GM12878 (cell line): ENCODE results near the gene RHBDD3. TPM values are rescaled to one million over a fixed set of nuclear protein-coding genes. Genes with fewer than 3 reads are reported as not detected.

Experiments used
- ATAC-seq: fragments of 200-7000 bp; cut with Tn5 transposase; 3 replicates; pipeline ENCODE4 v1.9.1; 2020; ENCODE audit warnings: mild to moderate bottlenecking, moderate library complexity
- BruUV-seq: library from RNA; stranded (reverse); fragments of 400-500 nt; replicated peaks from 2 replicates; lab custom pipeline; 2021; lab: Mats Ljungman, UMichigan
- CTCF ChIA-PET: fragments of 300-600 bp; sonication (Branson Sonifier 250); formaldehyde crosslinking; extraction: SDS; loops from one replicate; lab custom pipeline; 2021; ENCODE audit warnings: inconsistent platforms; lab: Yijun Ruan, JAX
- POLR2A ChIA-PET: fragments of 350-600 bp; formaldehyde crosslinking; extraction: SDS; loops from one replicate; lab custom pipeline; 2021; ENCODE audit warnings: inconsistent platforms; lab: Charles Lee
- RAD21 ChIA-PET: fragments of 300-600 bp; sonication (Branson Sonifier 250); formaldehyde crosslinking; loops from one replicate; lab custom pipeline; 2023; ENCODE audit warnings: antibody characterized with exemption; ENCODE audit not compliant: unreplicated experiment; lab: Charles Lee
- SMC1A ChIA-PET: fragments of 300-600 bp; sonication (Branson Sonifier 250); formaldehyde crosslinking; loops from one replicate; lab custom pipeline; 2023; ENCODE audit not compliant: unreplicated experiment, uncharacterized antibody; lab: Charles Lee
- DNase-seq: peaks from one replicate; pipeline ENCODE4 v3.0.0-alpha.2; 2011; ENCODE audit warnings: low read depth, low spot score
- FAIRE-seq: peaks from 3 replicates; lab custom pipeline; 2011; peaks lifted over from hg19 to GRCh38; lab: Jason Lieb, UNC
- H2AFZ ChIP-seq: 2 replicates; pipeline ENCODE4 v1.6.0; 2011; ENCODE audit warnings: low read depth, low read length, control low read depth; ENCODE audit not compliant: control insufficient read depth
- H3K27ac ChIP-seq: 2 replicates; pipeline ENCODE4 v1.5.1; 2011; ENCODE audit warnings: control low read depth; ENCODE audit not compliant: control insufficient read depth, insufficient read depth
- H3K27me3 ChIP-seq, 2 experiments: replicated peaks in 1 of 2; 2 replicates each; pipeline versions ENCODE4 v1.6.0 to v1.6.1; 2011; ENCODE audit warnings: low read length in 1 of 2; ENCODE audit not compliant: control insufficient read depth in 2 of 2, insufficient read depth in 2 of 2
- H3K36me3 ChIP-seq, 2 experiments: 2 replicates each; pipeline ENCODE4 v1.5.1; 2011; ENCODE audit warnings: low read length in 1 of 2; ENCODE audit not compliant: control insufficient read depth in 2 of 2, insufficient read depth in 2 of 2
- H3K4me1 ChIP-seq: 2 replicates; pipeline ENCODE4 v1.6.1; 2011; ENCODE audit warnings: mild to moderate bottlenecking, low read length, moderate library complexity, mixed read lengths; ENCODE audit not compliant: control insufficient read depth, insufficient read depth
- H3K4me2 ChIP-seq: 2 replicates; pipeline ENCODE4 v1.6.0; 2011; ENCODE audit warnings: control low read depth; ENCODE audit not compliant: control insufficient read depth, insufficient read depth
- H3K4me3 ChIP-seq: fragments of 200-600 bp; sonication (generic); 2 replicates; pipeline ENCODE4 v1.5.1; 2016
- H3K79me2 ChIP-seq: 2 replicates; pipeline ENCODE4 v1.6.0; 2011; ENCODE audit warnings: low read length; ENCODE audit not compliant: control insufficient read depth, insufficient read depth
- H3K9ac ChIP-seq: 2 replicates; pipeline ENCODE4 v1.8.0; 2011; ENCODE audit warnings: low read length, control low read depth, mixed read lengths; ENCODE audit not compliant: control insufficient read depth, insufficient read depth
- H3K9me3 ChIP-seq: replicated peaks from 3 replicates; pipeline ENCODE4 v1.5.1; 2011; ENCODE audit warnings: mild to moderate bottlenecking, low read length; ENCODE audit not compliant: control insufficient read depth, insufficient read depth
- H4K20me1 ChIP-seq: 2 replicates; pipeline ENCODE4 v1.6.0; 2011; ENCODE audit not compliant: control insufficient read depth, insufficient read depth
- MEF2B ChIP-seq: fragments of 450-650 bp; IDR thresholded peaks from 2 replicates; pipeline ENCODE4 v1.6.1; 2018; ENCODE audit warnings: mild to moderate bottlenecking, moderate library complexity; ENCODE audit not compliant: partially characterized antibody, poor library complexity, severe bottlenecking
- NBN ChIP-seq: fragments of 450-650 bp; IDR thresholded peaks from 2 replicates; pipeline ENCODE4 v1.6.1; 2016
- NR2F1 ChIP-seq: fragments of 450-650 bp; conservative IDR thresholded peaks from 2 replicates; pipeline ENCODE4 v1.6.1; 2017; ENCODE audit warnings: mild to moderate bottlenecking
- RCOR1 ChIP-seq: conservative IDR thresholded peaks from 2 replicates; pipeline ENCODE4 v1.6.1; 2012; ENCODE audit warnings: low read depth, low read length, improper control_type of control experiment
- RUNX3 ChIP-seq: IDR thresholded peaks from 2 replicates; pipeline ENCODE4 v1.6.1; 2012; ENCODE audit warnings: low read length, inconsistent platforms
- SIX5 ChIP-seq: IDR thresholded peaks from 2 replicates; pipeline ENCODE4 v1.6.1; 2011; ENCODE audit warnings: mild to moderate bottlenecking, low read depth, low read length, moderate library complexity; ENCODE audit not compliant: severe bottlenecking
- TARDBP ChIP-seq: IDR thresholded peaks from 2 replicates; pipeline ENCODE4 v1.6.1; 2016; ENCODE audit warnings: borderline replicate concordance
- WRNIP1 ChIP-seq: IDR thresholded peaks from 2 replicates; pipeline ENCODE4 v1.6.1; 2011; ENCODE audit warnings: low read depth, low read length, improper control_type of control experiment, borderline replicate concordance
- ZNF622 ChIP-seq: fragments of 450-650 bp; IDR thresholded peaks from 2 replicates; pipeline ENCODE4 v1.6.1; 2017; ENCODE audit warnings: mild to moderate bottlenecking, inconsistent platforms
- ZSCAN29 ChIP-seq: fragments of 450-650 bp; IDR thresholded peaks from 2 replicates; pipeline ENCODE4 v1.6.1; 2017; ENCODE audit warnings: mild to moderate bottlenecking, moderate library complexity
- WGBS: methylation state at CpG from one replicate; pipeline ENCODE4 v1.1.6; 2016; ENCODE audit warnings: low lambda C conversion rate; ENCODE audit not compliant: insufficient replicate concordance, insufficient coverage; ENCODE audit errors: missing lambda C conversion rate; 5-methylcytosine and 5-hydroxymethylcytosine counted together
- in situ Hi-C: fragments of 300-500 bp; cut with MboI; formaldehyde crosslinking; loops from 9 replicates; pipeline ENCODE4 v1.14.3; 2018; ENCODE audit warnings: mixed read lengths
- intact Hi-C: fragments of 100-400 bp; cut with micrococcal nuclease; formaldehyde crosslinking; loops from one replicate; pipeline ENCODE4 v1.14.2; 2022; ENCODE audit not compliant: unreplicated experiment
- polyA plus RNA-seq, 11 experiments: library from polyadenylated mRNA; depleted of rRNA in 4 of 11; unstranded in 6 of 11; stranded (reverse) in 5 of 11; fragments of >200 nt; fragmentation: Nextera tagmentation in 4 of 11; fragmentation: Illumina TruSeq in 1 of 11; extraction: Ambion mirVana in 4 of 11; extraction: Trizol in 1 of 11; gene quantifications; 1 replicate in 1 of 11; 2 replicates in 10 of 11; pipeline versions ENCODE4 v1.2.1 to v1.2.3, GENCODE V29; 2011 to 2016; ENCODE audit warnings: inconsistent platforms in 2 of 11, missing spikeins in 2 of 11, low read depth in 1 of 11
- total RNA-seq, 4 experiments: library from RNA; depleted of rRNA in 3 of 4; stranded (reverse); fragments of >200 nt in 3 of 4; fragmentation: Illumina TruSeq in 1 of 4; extraction: Trizol in 1 of 4; gene quantifications; 2 replicates each; pipeline versions ENCODE4 v1.2.1 to v1.2.3, GENCODE V29; 2013 to 2021
- TF ChIP-seq, protein P1 (sequence below): fragments of 450-650 bp; conservative IDR thresholded peaks from 2 replicates; pipeline ENCODE4 v1.6.1; 2017; ENCODE audit warnings: mild to moderate bottlenecking, moderate library complexity
- TF ChIP-seq, protein P2 (sequence below): IDR thresholded peaks from 2 replicates; pipeline ENCODE4 v1.6.1; 2011; ENCODE audit warnings: low read depth, low read length, improper control_type of control experiment, borderline replicate concordance

Gene RHBDD3
- total and polyA plus RNA-seq, 10 of the 15 experiments (the other 5 are each of a cell fraction or from before 2014, with no cell fraction given), result 0.27 to 41.2 (median 20.1) TPM

- no peak overlapping the region for H3K9ac ChIP-seq
- H3K27ac ChIP-seq, result no peak overlapping the region
- ATAC-seq, result no peak
- intact Hi-C loops, result no loop called here
- peaks cover 5% of the 10 kb centered on the region for H4K20me1 ChIP-seq
- in situ Hi-C loops, result no loop called here
- POLR2A ChIA-PET, result no interaction called here
- SMC1A ChIA-PET, result interaction anchor here (0.9 kb wide), 1 partner anchor 12 kb away, joined by 4 read pairs; no protein-coding TSS in a partner anchor
- no peak for TF ChIP-seq WRNIP1
- TF ChIP-seq RCOR1, result no peak
- no peak for TF ChIP-seq NBN
- TF ChIP-seq NR2F1, result no peak
- TF ChIP-seq RUNX3, result no peak
- TF ChIP-seq ZNF622, result no peak
- no peak for TF ChIP-seq ZSCAN29
- TF ChIP-seq SIX5, result no peak
- TF ChIP-seq MEF2B, result no peak
- TF ChIP-seq TARDBP, result no peak
- TF ChIP-seq, protein P1, sequence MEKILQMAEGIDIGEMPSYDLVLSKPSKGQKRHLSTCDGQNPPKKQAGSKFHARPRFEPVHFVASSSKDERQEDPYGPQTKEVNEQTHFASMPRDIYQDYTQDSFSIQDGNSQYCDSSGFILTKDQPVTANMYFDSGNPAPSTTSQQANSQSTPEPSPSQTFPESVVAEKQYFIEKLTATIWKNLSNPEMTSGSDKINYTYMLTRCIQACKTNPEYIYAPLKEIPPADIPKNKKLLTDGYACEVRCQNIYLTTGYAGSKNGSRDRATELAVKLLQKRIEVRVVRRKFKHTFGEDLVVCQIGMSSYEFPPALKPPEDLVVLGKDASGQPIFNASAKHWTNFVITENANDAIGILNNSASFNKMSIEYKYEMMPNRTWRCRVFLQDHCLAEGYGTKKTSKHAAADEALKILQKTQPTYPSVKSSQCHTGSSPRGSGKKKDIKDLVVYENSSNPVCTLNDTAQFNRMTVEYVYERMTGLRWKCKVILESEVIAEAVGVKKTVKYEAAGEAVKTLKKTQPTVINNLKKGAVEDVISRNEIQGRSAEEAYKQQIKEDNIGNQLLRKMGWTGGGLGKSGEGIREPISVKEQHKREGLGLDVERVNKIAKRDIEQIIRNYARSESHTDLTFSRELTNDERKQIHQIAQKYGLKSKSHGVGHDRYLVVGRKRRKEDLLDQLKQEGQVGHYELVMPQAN, result no peak
- TF ChIP-seq, protein P2, sequence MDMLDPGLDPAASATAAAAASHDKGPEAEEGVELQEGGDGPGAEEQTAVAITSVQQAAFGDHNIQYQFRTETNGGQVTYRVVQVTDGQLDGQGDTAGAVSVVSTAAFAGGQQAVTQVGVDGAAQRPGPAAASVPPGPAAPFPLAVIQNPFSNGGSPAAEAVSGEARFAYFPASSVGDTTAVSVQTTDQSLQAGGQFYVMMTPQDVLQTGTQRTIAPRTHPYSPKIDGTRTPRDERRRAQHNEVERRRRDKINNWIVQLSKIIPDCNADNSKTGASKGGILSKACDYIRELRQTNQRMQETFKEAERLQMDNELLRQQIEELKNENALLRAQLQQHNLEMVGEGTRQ, result no peak
- CTCF ChIA-PET, result interaction anchor here (0.6 kb wide), 1 partner anchor 45 kb away, joined by 4 read pairs; no protein-coding TSS in a partner anchor
- FAIRE-seq, result no peak
- H3K4me1 ChIP-seq, result no peaks in the 10 kb centered on the region
- DNase-seq, result no peak
- peaks cover 47% of the 10 kb centered on the region for H3K79me2 ChIP-seq
- 99% methylated on average over 7 of the region's 7 CpGs for WGBS
- RAD21 ChIA-PET, result interaction anchor here (0.5 kb wide), 1 partner anchor 110 kb away, joined by 3 read pairs; no protein-coding TSS in a partner anchor
- H2AFZ ChIP-seq, result no peak overlapping the region
- no peaks in the 10 kb centered on the region for H3K27me3 ChIP-seq
- peaks cover 9 to 10% of the 10 kb centered on the region in 2 experiments; a peak in 3 of 4 replicates for H3K36me3 ChIP-seq
- no peak overlapping the region for H3K4me2 ChIP-seq
- no peak overlapping the region for H3K4me3 ChIP-seq
- BruUV-seq, result no TSS peak
- H3K9me3 ChIP-seq, result no peaks in the 10 kb centered on the region
These were observed 2.5 kb downstream of the RHBDD3 start for GRCh38 chr22:29265305-29265704.
